ENCODE measurements around the gene TNPO1.

DNA sequence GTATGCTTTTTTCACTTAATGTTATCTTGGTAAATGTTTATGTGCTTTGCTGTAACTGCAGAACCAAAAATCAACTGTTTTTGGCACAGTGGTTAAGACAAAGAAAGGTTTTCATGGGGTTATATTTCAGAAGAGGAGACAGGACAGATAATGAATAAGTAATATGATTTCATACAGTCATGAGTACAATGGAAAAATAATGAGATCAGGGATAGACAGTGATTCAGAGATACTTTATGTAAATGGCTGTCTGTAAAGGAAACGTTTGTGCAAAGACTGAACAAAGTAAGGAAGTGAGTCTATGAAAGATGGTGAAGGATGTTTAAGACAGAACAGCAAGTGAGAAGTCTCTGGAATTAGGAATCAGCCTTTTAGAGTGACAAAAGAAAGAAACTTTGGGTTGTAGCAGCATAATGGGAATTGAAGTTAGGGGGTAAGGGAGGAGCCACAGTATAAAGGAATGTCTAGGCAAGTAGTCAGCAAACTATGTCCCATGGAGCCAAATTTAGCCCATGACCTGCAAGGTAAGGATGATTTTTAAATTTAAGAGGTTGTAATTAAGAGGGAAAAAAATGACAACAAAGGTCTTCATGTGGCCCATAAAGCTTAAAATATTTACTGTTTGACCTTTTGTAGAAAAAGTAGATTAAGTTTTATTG, 55.0 kb downstream of the TNPO1 start:
- TF ChIP-seq, protein P1, sequence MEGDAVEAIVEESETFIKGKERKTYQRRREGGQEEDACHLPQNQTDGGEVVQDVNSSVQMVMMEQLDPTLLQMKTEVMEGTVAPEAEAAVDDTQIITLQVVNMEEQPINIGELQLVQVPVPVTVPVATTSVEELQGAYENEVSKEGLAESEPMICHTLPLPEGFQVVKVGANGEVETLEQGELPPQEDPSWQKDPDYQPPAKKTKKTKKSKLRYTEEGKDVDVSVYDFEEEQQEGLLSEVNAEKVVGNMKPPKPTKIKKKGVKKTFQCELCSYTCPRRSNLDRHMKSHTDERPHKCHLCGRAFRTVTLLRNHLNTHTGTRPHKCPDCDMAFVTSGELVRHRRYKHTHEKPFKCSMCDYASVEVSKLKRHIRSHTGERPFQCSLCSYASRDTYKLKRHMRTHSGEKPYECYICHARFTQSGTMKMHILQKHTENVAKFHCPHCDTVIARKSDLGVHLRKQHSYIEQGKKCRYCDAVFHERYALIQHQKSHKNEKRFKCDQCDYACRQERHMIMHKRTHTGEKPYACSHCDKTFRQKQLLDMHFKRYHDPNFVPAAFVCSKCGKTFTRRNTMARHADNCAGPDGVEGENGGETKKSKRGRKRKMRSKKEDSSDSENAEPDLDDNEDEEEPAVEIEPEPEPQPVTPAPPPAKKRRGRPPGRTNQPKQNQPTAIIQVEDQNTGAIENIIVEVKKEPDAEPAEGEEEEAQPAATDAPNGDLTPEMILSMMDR (IDR thresholded peaks at IDR 0.05), result no peak
- no peak for TF ChIP-seq POLR2A (IDR thresholded peaks at IDR 0.05)
